Tibial nerve (tissue), 3 donors: ENCODE measurements around the gene ATF7.

Source experiments
- POLR2A ChIP-seq, 2 donors: fragments of 450-650 bp; IDR thresholded peaks; one replicate each; pipeline ENCODE4 v1.6.1; 2017; ENCODE audit warnings: antibody characterized with exemption in 2 of 2, mild to moderate bottlenecking in 2 of 2, moderate library complexity in 2 of 2
- TF ChIP-seq, protein P1 (sequence below), 5 experiments: fragments of 200-600 bp in 3 of 5; fragments of 450-650 bp in 2 of 5; sonication (generic) in 3 of 5; IDR thresholded peaks; one replicate each; pipeline ENCODE4 v1.5.1; 2016 to 2019; ENCODE audit warnings: antibody characterized with exemption in 5 of 5, mild to moderate bottlenecking in 3 of 5, moderate library complexity in 2 of 5

GRCh38 chr12:53611304-53611703, 14.9 kb downstream of the ATF7 start:
- TF ChIP-seq, protein P1, sequence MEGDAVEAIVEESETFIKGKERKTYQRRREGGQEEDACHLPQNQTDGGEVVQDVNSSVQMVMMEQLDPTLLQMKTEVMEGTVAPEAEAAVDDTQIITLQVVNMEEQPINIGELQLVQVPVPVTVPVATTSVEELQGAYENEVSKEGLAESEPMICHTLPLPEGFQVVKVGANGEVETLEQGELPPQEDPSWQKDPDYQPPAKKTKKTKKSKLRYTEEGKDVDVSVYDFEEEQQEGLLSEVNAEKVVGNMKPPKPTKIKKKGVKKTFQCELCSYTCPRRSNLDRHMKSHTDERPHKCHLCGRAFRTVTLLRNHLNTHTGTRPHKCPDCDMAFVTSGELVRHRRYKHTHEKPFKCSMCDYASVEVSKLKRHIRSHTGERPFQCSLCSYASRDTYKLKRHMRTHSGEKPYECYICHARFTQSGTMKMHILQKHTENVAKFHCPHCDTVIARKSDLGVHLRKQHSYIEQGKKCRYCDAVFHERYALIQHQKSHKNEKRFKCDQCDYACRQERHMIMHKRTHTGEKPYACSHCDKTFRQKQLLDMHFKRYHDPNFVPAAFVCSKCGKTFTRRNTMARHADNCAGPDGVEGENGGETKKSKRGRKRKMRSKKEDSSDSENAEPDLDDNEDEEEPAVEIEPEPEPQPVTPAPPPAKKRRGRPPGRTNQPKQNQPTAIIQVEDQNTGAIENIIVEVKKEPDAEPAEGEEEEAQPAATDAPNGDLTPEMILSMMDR (IDR thresholded peaks at IDR 0.05), result no peak
- TF ChIP-seq POLR2A (IDR thresholded peaks at IDR 0.05), result no peak
